Stimulated activated CD8-positive, alpha-beta memory T cell treated with anti-CD3 and anti-CD28 coated beads, Interleukin-15, amount 100 ng/mL, for 4 hours (primary cell): ENCODE measurements around the gene OTUD1.

Source experiments
- DNase-seq, 2 donors: peaks; one replicate each; pipeline ENCODE4 v3.0.0-alpha.2; 2020; ENCODE audit warnings: low read depth in 2 of 2

OTUD1 gene

DNA sequence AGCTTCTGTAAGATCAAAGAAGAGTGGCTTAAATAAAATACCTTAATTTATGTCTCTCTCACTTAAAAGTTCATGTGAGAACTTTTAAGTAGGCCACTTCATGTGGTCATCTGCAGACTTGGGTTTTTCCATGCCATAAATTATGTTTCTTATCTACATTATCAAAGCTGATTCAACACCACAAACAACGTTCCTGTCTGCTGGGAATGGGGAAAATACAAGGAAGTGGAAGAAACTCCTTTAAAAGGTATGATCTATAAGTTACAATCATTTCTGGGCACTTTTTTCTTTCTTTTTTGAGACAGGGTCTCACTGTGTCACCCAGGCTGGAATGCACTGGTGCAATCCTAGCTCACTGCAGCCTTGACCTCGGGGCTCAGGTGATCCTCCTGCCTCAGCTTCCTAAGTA lies 16.9 kb upstream of the OTUD1 start:
- DNase-seq, result no peak

- no peak for DNase-seq
These were observed 6.7 kb upstream of the OTUD1 start for GRCh38 chr10:23432166-23432565.

GRCh38 chr10:23432639-23433038 lies 6.2 kb upstream of the OTUD1 start:
- DNase-seq, result no peak

GRCh38 chr10:23433701-23434100 lies 5.2 kb upstream of the OTUD1 start:
- no peak for DNase-seq

- no peak for DNase-seq
These were observed 3.5 kb upstream of the OTUD1 start for GRCh38 chr10:23435378-23435777.

DNA sequence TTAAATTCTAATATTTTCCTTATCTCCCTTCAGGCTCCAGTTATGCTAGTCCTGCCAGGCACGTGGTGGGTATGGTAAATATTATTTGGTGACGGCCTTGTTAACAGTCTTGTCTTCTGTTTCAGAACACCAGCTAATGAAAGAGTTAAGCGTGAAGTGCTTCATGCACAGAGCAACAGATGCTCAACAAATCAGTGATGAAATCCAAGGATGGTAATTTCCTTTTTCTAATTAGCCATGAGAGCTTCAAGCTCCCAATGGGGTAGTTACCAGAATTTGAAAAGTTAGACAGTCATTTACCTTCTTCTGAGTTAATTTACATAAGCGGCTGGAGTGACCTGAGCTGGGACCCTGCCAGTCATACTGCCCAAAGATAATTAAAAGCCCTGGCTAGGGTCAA lies 1.9 kb upstream of the OTUD1 start:
- no peak for DNase-seq

DNA sequence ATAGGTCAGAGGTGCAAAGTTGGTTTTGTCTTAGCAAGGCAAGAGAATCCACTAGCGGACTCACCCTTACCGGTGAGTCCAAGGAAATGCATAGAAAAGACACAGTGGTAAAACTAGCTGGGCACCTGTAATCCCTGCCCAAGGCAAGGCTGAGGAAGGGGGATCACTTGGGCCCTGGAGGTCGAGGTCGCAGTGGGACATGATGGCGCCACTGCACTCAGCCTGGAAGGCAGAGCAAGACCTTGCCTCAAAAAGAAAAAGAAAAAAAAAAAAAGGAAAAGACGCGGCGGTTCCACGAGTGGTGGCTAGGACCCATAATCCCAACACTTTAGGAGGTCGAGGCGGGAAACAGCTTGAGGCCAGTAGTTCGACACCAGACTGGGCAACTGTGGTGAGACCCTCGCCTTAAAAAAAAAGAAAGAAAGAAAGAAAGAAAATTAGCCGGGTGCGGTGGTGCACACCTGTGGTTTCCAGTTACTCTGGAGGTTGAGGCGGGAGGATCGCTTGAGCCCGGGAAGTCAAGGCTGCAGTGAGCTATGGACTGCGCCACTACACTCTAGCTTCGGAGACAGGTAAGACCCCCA lies 820 bp upstream of the OTUD1 start:
- DNase-seq, result no peak

GRCh38 chr10:23439452-23439960 lies 631 bp downstream of the OTUD1 start:
- DNase-seq, result no peak

GRCh38 chr10:23439961-23440889 lies 1.4 kb downstream of the OTUD1 start:
- no peak for DNase-seq

GRCh38 chr10:23441251-23441650 lies 2.4 kb downstream of the OTUD1 start:
- no peak for DNase-seq

- no peak for DNase-seq
These were observed 4.1 kb downstream of the OTUD1 start for GRCh38 chr10:23442936-23443335.

DNA sequence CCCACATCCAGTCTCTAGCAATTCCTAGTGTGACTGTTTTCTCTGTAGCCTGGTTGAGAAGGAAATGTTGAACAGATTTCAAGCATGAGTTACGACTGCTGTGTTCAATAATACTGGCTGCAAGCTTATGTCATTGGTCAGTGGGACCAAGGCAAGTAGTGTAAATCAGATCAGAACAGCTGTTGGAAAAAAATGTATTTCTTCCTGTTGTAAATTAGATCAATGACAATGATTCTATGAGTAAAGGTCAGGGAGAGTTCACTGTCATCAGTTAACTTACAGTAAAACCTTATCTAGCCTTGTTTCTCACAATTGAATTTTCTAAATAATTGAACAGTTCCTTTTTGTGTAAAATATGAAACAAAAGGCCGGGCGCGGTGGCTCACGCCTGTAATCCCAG lies 6.7 kb downstream of the OTUD1 start:
- DNase-seq, result no peak

- no peak for DNase-seq
These were observed 9.4 kb downstream of the OTUD1 start for GRCh38 chr10:23448323-23448722.

- no peak for DNase-seq
These were observed 10.1 kb downstream of the OTUD1 start for GRCh38 chr10:23448802-23449570.

DNA sequence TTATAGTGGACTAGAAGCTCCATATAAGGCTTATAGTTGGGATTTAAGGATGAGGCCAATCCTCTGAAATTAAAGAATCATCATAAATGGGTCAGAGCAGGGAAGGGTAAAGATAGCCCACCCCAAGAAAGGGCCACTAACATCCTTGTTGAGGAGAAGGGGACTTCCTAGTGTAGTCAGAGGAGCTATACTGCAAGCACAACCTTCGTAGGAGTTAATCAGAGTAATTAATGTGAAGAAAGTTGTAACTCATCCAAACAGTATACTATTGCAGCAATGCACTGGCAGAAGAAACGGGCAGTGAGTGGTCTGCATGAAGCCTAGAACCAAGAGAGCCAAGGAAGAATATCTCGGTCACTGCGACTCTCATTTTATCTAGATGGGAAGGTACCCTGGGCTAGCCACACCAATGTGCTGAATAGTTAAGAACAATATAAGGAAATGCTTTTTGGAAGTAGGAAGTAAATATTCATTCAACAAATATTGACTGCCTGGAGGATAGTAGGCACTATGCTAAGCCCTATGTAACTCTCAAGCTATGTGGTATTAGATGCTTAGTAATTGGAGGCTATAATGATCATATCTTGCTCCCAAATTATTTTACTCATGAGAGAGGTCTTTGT lies 13.3 kb downstream of the OTUD1 start:
- no peak for DNase-seq

- no peak for DNase-seq
These were observed 14.6 kb downstream of the OTUD1 start for GRCh38 chr10:23453465-23453864.

- no peak for DNase-seq
These were observed 18.9 kb downstream of the OTUD1 start for GRCh38 chr10:23457632-23458417.

- no peak for DNase-seq
These were observed 20.5 kb downstream of the OTUD1 start for GRCh38 chr10:23459308-23459939.

DNA sequence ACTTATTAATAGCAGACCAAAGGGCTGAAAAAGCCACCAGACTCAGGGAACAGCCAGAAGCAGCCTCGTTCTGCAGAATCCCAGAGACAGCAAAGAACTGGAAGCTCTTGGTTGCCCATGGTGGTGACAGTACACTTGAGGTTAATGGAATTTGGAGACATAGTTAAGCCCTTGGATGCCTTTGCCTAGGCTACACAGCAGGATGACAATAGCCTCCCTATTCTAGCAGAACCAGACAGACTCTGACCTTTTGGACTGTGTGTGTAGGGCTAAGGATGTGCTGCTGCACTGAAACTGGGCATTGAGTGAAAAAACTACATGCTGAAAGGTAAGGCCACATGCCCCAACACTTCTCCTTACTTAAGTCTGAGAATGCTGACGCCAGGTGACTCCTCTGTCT lies 22.7 kb downstream of the OTUD1 start:
- no peak for DNase-seq

DNA sequence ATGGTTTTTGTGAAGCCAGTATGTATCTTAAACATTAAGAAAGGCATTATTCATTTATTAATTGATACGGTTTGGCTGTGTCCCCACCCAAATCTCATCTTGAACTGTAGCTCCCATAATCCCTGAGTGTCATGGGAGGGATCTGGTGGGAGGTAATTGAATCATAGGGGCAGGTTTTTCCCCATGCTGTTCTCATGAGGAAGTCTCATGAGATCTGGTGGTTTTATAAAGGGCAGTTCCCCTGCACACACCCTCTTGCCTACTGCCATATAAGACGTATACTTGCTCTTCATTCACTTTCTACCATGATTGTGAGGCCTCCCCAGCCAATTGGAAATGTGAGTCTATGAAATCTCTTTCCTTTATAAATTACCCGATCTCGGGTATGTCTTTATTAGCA lies 28.1 kb downstream of the OTUD1 start:
- no peak for DNase-seq

DNA sequence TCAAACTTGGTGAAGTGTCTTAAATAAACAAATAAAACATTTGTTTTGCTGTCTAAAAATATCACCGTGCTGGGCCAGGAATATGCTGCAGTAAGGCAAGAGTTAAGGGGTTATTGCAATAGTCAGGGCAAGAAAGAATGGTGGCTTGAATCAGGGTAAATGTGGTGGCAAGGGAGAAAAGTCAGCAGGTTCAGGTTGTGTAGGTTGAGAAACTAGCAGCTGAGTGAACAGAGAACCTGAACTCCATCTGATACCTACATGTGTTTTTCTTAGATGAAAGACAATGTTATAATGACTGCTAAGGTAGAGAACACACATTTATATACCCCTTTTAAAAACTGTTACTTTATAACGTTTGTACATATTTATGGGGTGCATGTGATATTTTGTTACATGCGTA lies 28.7 kb downstream of the OTUD1 start:
- DNase-seq, result no peak
